Stimulated activated CD8-positive, alpha-beta memory T cell treated with anti-CD3 and anti-CD28 coated beads, Interleukin-12 subunit alpha, Interleukin-12 subunit beta, amount 100 ng/mL, for 24 hours (primary cell): ENCODE results near the gene CCSER1.

ENCODE experiments used
- DNase-seq: peaks from one replicate; pipeline ENCODE4 v3.0.0-alpha.2; 2020; ENCODE audit errors: extremely low read depth

Gene CCSER1

DNA sequence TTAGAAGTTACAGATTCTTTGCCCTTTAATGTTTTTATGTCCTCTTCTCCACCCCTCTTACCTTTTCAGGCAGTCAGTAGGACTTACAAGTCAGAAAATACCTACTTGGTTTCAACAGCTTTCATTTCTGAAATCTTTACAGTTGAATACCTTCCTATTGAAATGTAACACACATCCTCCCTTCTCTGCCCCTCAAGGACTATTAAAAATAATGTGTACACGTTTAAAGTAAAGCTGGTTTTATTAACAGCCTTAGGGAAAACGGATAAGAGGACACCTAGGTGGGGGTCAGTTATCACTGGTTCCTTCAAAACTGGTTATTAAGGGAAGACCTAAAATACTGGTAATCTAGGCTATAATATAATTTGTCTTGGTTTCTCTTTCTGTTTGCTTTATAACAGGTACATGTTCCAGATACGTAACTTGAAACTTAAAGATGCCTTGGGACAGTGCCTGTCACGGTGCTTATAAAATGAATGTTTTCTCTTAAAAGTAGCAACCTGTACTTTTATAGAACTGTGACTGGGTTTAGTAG lies 1.8 kb downstream of the CCSER1 start:
- no peak for DNase-seq

- DNase-seq: no peak
Observed at GRCh38 chr4:90130076-90130475, 2.9 kb downstream of the CCSER1 start.

- no peak for DNase-seq
Observed at GRCh38 chr4:90137555-90137954, 10.4 kb downstream of the CCSER1 start.

DNA sequence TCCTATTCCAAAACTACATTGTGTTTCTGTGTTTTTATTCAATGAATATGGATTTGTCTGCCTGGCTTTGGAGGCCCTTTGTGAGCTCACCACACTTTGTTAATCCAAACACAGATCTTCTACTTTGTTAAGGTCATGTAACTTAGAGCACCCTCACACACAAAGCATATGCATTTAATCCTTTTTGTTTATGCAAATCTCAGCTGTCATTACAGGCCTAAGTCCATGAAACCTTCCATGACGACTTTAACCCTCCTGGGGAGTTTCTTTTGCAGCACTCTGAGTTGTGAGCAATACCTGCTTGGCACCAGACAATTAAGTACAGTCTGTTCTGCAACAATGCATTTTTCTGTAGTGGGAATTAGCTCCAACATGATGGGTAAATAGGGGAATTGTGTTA lies 14.9 kb downstream of the CCSER1 start:
- DNase-seq: no peak

DNA sequence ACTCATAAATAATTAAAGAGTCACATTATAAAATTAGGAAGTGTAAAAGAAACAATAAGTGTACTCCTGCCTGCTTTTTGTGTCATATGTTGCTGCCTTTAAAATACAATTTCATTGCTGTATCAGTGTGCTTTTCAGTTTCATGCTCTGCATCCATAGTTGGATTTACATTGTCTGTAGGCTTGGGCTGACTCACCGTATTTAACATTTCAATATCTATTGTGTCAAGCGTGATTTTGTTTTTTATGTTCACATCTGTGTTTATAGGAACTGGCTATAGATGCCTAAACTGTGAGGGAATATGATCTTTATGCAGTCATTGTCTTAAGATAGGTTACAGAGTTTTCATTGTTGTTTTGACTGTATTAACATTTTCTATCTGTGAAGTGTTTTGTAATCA lies 18.1 kb downstream of the CCSER1 start:
- no peak for DNase-seq

DNA sequence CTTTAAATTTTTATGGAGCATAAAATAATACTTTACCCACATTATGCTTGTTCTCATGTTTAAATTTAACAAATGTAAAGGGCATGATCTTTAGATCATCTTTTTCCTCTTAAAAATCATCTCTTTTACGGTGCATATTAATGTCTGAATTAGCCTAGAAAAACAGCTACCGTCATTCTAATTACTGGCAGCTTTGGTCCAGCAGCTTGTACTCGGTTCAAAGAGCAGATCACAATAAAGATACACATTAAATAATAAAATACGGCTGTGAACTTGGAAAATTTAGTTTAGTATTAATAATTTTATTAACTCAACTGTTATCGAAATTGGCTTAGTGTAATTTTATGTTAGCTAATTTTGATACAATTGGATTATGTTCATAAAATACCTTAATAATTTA lies 19.1 kb downstream of the CCSER1 start:
- no peak for DNase-seq

DNA sequence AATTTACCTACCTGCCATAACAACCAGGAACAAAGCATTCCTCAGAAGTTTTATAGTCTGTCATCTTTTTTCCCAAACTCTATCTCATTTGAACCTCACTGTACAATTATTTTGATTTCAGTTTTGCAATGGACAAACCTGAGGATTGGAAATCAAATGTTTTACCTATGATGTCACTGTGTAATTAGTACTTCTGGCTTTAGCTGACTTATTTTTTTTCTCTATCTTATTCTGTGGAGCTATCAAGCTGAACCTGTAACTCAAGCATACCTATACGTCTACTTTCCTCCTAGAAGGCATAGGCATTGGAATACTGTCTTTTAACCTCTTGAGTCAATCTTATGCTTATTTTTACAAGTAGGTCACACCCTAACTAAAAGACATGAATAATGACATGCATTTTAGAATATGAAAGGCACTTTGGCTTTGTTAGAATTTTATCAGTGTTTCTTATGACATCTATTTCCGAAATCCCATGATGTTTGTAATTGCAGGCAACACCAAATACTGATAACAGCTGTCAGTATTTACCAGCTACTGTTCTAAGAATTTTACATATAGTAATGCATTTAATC lies 21.5 kb downstream of the CCSER1 start:
- DNase-seq: no peak

DNA sequence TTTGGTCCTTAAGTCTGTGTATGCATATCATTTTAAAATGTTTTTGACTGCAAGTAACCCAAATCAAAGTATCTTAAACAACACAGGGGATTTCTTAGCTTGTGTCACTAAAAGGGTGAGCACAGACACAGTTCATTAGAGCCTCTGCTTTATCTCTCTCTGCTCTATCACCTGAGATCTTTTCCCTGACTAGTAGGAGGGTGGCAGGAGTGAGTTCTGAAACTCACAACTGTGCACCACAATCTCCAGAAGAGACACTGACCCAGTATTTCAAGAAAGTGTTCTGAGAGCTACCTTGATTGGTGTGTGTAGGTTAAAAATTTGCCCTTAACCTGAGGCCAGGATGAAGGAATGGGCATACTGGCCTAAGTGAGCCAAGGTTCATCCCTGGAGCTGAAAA lies 24.8 kb downstream of the CCSER1 start:
- DNase-seq: no peak

DNA sequence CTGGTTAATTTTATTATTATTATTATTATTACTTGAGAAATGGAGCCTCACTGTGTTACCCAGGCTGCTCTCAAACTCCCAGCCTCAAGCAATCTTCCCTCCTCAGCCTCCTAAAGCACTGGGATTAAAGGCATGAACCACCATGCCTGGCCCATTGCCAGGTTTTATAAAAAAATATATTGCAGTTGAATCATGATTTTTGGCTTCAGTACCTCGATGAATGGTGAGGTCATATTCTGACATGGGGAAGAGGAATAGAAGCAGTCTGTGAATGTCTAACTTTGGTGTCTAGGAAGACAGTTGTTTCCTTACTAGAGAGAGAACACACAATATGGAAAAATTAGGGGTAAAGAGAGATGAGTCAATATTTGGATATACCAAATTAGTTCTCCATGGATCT lies 32.0 kb downstream of the CCSER1 start:
- no peak for DNase-seq

GRCh38 chr4:90160044-90160443 lies 32.9 kb downstream of the CCSER1 start:
- DNase-seq: no peak

GRCh38 chr4:90162566-90162965 lies 35.4 kb downstream of the CCSER1 start:
- DNase-seq: no peak

DNA sequence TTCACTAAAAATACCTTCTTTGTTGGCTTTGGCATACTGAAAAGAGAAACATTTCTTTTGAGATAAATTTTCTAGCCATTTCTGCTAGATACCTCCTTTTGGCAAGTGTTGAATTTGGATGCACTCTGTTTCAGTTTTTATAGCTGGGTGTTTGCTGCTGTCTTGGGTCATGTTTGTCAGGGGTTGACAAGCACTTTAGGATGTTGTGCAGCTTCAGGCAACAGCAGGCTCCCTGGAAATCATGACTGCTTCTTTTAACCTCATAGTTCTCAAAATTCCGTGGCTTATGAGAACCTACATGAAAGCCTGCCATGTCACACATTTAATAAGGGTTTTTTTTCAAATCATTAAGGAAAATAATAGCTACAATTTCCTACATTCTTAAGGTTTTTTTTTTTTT lies 36.7 kb downstream of the CCSER1 start:
- no peak for DNase-seq

GRCh38 chr4:90165883-90166282 lies 38.7 kb downstream of the CCSER1 start:
- DNase-seq: no peak

- no peak for DNase-seq
Observed at GRCh38 chr4:90171491-90171890, 44.3 kb downstream of the CCSER1 start.

- no peak for DNase-seq
Observed at GRCh38 chr4:90174621-90175023, 47.4 kb downstream of the CCSER1 start.

DNA sequence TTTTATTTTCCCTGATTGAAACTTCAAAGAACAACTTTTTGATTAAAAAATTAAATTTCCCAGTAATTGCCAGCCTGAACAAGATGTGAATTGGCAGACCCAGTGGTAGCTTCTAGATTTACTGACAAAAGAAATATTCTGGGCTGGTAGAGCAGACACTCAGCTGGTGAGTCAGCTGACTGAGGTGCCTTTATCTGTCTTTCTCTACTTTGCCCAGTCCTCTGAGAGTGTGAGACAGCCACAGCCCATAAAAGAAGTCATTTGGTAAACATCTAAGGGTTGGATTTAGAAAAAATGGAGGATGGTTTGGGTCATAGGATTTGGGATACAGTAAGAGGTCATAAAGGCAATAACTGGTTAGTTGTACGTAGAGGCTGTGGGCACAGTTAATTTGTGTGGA lies 54.5 kb downstream of the CCSER1 start:
- no peak for DNase-seq

DNA sequence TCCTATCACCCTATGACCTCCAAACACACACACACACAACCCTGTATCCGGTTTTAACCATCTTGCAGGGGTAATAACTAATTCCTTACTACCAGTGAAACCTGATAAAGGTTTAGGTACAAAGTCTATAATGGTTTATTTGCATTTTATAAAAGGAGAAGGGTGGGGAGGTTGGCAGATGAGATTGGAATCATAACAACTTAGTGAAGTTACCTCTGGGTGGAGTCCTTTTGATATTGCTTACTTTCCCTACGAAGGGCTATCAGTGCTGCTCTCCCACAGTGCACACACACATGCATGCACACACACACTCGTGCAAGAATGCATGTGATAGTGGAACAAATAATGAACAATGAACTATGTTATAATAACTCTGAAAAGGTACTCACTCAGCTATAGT lies 56.1 kb downstream of the CCSER1 start:
- DNase-seq: no peak

- no peak for DNase-seq
Observed at GRCh38 chr4:90184560-90184959, 57.4 kb downstream of the CCSER1 start.

DNA sequence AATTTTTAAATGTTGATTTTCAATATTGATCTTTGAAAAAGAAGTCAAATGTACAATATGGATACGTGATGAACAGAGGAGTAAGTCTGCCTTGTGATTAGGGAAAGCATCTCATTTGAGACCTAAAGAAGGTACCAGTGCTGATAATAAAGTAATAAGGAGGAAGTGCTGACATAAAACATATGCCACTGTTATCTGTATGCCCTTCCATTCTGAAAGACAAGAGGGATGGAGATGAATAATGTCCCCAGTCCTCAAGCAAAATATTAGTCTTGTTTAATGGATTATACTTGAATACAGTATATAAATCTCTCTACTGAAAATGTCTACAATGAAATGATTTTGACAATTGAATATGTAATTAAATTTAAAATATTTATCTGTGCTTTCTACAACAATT lies 58.2 kb downstream of the CCSER1 start:
- DNase-seq: no peak

DNA sequence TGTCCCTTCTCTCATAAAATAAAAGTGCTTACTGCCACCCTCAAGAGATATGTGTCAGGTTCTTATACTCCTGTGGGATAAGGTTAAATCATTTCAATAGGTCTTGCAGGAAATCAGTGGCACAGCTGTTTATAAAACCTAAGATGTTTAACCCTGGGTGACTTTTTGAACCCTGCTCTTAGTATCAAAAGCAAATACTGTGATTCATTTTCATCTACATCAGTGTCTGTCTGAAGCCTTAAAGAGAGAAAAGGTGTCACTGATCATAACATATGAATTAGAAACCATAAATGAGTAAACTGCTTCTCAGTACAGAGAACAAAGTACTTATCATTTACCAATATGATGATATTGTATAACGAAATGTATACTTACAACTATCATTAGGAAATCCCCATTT lies 59.0 kb downstream of the CCSER1 start:
- no peak for DNase-seq

DNA sequence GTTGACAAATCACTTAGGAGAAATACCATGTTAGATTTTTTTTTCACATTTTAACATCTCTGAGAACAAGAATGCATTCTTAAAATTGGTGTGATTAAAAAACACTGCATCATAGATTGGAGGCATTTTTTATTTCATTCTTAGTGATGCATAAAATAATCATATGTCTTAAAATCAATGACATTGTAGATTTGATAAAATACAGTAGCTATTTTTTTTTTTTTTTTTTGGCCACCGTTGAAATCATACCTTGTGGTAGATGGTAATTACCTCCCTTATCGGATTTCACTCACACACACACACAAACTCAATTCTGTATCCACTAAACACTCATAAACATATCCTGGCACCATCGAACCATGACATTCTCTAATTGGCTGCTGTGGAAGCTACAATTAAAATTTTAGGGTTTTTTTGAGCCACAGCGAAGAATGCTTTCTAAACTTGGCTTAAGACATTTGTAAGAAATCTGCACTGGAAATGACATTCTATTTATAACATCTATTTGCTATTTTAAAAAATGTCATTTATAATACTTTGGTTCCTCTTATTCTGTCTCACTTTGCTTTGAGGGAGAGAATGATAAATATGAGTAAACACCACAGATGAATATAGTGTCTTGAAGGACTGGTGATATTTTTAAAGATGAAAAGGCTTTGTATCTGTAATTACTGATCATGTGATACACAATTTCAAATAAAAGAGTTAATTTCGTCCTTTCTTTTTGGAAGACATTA lies 60.1 kb downstream of the CCSER1 start:
- no peak for DNase-seq

- no peak for DNase-seq
Observed at GRCh38 chr4:90189178-90189577, 62.0 kb downstream of the CCSER1 start.

DNA sequence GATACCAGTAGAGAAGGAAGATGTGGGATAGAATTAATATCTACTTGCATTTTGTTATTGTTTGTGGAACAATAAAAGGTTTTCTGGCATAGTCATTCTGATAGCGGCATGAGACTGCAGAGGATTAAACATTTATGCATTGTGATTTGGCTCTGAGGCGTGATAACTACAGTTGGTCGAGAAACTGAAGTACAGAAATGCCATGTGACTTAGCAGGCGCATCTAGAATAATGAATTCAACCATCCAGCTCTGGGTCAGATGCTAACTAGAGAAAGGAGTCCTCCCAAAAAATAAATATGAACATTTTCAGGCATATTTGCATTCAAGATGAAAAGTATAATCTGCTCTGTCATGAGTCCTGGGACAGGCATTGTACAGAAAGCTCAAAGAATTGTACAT lies 62.8 kb downstream of the CCSER1 start:
- no peak for DNase-seq

DNA sequence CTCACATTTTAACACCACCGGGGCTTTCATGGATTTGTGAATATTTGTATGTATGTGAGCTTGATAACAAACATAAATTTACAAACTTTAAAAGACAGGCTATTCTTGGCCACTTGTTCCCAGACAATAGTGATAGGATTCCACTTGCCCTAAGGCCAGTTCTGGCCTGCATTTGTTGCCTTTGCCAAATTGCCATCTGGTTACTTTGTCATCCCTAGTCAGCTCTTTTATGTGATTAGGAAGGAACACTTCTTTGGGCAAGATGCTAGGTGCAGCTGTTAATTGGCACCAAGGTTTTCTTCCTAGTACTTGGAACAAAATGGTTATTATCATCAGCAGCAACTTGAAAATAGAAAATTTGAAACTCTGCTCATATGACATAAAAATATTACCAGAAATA lies 63.3 kb downstream of the CCSER1 start:
- no peak for DNase-seq
